UCSD-AML1 (cell line): Measurements from ENCODE around the gene SPESP1.

Experiments
- DNase-seq: peaks from one replicate; lab custom pipeline; 2025; ENCODE audit not compliant: unreplicated experiment; lab: John Stamatoyannopoulos, UW

SPESP1 gene

GRCh38 chr15:68990231-68990991 lies 60.1 kb downstream of the SPESP1 start:
- DNase-seq = no peak

GRCh38 chr15:68990992-68991500 lies 60.7 kb downstream of the SPESP1 start:
- DNase-seq = no peak

- DNase-seq = no peak
Measured at GRCh38 chr15:68991723-68992122, 61.4 kb downstream of the SPESP1 start.

GRCh38 chr15:68992696-68993095 lies 62.4 kb downstream of the SPESP1 start:
- no peak for DNase-seq

- DNase-seq = no peak
Measured at GRCh38 chr15:68993276-68993675, 63.0 kb downstream of the SPESP1 start.

GRCh38 chr15:68994149-68994548 lies 63.8 kb downstream of the SPESP1 start:
- no peak for DNase-seq

GRCh38 chr15:68994981-68995761 lies 64.8 kb downstream of the SPESP1 start:
- no peak for DNase-seq
